GM12872 (cell line): ENCODE data around the gene PLCB4.

Source experiments
- TF ChIP-seq, protein P1 (sequence below): IDR thresholded peaks from 3 replicates; pipeline ENCODE4 v1.5.1; 2011; ENCODE audit warnings: low read depth, mild to moderate bottlenecking, low read length, moderate library complexity; ENCODE audit not compliant: insufficient read depth

The PLCB4 gene

DNA sequence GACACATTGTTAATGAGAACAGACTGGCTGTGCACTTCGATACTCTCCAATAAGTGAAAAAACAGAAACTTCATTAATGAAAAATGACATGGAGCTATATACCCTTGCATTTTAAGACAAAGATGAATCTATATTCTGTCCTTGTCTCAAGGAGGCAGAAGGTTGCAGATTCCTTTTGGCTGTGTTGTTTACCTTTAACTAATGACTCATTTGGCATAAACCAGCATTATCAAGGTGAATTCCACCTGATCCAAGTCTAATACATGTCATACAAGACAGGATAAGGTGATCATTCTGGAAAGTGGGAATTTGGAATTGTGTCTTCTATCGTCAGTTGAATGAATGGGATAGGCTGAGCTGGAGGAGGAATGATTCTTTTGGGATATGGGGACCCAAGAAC lies 192.9 kb downstream of the PLCB4 start:
- TF ChIP-seq, protein P1, sequence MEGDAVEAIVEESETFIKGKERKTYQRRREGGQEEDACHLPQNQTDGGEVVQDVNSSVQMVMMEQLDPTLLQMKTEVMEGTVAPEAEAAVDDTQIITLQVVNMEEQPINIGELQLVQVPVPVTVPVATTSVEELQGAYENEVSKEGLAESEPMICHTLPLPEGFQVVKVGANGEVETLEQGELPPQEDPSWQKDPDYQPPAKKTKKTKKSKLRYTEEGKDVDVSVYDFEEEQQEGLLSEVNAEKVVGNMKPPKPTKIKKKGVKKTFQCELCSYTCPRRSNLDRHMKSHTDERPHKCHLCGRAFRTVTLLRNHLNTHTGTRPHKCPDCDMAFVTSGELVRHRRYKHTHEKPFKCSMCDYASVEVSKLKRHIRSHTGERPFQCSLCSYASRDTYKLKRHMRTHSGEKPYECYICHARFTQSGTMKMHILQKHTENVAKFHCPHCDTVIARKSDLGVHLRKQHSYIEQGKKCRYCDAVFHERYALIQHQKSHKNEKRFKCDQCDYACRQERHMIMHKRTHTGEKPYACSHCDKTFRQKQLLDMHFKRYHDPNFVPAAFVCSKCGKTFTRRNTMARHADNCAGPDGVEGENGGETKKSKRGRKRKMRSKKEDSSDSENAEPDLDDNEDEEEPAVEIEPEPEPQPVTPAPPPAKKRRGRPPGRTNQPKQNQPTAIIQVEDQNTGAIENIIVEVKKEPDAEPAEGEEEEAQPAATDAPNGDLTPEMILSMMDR = no peak

DNA sequence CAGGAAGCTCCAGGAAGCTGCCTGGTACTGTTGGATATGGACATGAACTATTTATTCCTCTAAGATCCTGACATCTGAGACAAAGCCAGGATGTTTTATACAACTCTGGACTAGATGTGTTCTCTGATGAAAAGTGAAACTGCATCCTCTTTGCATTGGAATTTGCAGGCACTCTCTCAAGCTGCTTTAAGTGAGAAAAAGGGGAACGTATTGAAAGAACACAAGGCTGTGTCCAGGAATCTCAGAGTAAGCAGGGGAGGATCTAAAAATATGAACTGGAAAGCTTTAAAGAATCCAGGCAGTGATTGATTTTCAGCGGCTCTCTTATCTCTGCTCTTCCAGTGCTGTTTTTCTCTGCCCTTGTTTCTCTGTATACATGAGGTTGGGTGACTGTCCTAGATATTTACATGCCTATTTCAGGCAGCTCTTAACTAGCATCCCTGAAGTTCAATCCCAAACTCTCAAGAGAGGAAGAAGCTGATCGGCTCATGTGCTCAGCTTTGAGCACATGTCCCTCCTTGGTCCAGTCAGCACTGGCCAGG lies 193.8 kb downstream of the PLCB4 start:
- TF ChIP-seq, protein P1 = no peak

DNA sequence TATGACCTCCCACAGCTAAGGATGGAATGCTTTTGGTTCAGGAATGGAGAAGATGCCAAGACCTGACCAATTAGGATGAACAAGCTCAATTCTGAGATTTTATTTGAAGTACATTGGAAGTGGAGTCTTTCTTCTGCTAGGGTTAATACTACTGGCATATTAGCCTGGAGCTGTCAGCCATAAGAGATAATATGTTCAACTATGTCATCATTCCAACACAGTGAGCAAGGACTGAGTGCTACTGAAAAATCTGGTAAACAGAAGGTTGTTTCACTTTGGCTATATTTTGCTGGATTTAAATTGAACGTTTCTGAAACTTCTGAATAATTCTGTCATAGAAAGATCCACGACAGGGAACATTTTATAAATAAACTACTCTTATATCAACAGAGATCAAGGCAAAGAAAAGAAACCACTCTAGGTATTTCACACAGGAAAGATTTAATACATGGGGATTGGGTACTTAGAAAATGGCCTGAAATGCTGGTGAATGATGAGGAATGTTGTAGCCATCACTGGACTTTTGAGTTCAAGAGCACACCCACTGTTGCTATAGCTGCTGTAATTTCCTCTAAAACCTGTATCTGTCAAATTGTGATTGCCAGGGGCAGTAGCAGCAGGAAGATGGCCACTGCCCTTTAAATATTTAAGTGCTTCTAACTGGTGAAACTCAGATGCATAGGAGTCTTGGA lies 200.5 kb downstream of the PLCB4 start:
- TF ChIP-seq, protein P1 = no peak

DNA sequence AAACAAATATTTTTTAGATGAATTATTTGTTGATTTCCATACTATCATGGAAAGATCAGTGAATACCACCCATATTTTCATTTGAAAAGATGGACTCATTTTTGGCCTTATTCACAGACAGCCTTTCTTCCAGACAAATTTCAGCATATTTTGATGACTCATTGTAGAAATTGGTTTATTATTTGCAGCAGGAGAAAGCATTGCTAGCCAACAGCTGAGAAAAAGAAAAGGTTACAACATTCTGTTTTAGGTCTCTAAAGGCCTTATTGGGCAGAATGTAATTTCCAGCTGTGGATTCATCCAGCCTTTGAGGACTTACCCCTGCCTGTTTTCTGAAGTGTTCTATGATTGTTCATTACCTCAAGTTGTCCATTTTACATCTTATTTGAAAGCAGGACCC lies 201.9 kb downstream of the PLCB4 start:
- TF ChIP-seq, protein P1 = no peak

DNA sequence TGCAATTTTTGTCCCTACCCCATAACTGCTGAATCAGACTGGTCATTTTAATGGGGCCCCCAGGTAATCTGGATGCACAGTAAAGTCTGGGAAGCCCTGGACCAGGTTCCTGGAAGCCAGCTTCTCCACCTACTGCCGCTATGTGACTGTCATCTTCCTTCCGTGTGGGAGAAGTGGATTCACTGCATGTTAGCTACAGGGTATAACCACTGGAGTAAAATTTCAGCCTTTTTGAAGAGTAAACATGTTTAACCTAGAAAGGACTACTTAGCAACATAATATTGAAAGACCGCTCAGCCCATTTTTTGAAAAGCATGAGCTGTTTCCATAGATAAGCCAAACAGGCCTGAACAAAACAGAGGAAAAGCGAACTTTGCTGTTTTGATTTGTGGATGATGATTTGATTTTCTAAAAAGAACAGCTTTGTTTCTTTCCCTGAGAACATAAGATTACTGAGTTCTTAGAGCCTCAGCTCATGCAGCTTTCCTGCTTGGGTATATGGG lies 208.1 kb downstream of the PLCB4 start:
- TF ChIP-seq, protein P1 = no peak

DNA sequence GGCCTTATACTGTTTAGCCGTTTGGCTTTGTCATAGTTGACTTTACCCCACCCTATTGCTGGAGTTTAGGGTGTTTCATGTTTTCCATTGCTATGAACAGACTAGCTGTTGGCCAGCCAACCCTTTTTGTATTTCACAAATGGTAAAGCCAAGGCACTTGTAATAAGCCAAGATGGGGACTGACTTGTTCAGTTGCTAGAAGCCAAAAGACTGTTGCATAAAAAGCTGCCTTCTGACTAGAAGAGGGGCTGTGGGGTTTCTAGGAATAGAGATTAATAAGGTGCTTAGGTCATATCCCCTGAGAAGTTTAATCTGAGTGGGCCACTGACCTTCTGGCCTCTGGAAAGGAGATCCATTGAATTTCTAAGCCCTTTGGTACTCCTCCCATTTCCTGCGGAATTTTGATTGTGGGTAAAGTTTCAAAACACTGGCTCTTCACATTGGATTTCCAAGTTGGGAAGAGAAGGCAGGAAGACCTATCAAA lies 211.1 kb downstream of the PLCB4 start:
- TF ChIP-seq, protein P1 = no peak

DNA sequence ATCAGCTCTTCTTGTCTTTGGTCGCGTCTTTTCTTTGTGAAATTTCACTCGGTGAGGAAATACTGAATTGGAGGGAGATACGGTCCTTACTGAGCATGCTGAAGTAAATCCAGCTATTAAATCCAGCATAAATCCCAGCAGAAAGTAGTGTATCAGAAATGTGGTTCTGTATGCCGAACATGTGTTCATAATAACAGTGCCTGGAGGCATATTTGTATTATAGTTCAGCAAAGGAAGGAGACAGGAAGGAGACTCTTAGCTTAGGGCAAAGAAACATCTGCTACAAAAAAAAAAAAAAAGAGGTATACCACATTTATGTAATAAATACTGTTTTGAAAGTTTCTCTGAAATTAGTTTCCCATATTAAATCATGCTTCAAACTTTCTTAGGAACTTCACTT lies 211.8 kb downstream of the PLCB4 start:
- TF ChIP-seq, protein P1 = no peak
